ENCODE measurements around the gene EPS8L1. TPM values are rescaled to one million over a fixed set of nuclear protein-coding genes. Genes with fewer than 3 reads are reported as not detected.
A peak's percentile ranks its signal among the peaks of the same experiment; 100 is the strongest.
"Not testable (repeated sequence)": the region's sequence is repeated elsewhere in the genome, so short reads cannot be mapped to it uniquely, and the experiment has no call there.

EPS8L1 gene
- total RNA-seq, 1 experiment from 2014 or later = 4.9 TPM

GRCh38 chr19:55094456-55095259 lies 19.0 kb downstream of the EPS8L1 start:
- DNase-seq (ENCODE audit: low read depth) = no peak

DNA sequence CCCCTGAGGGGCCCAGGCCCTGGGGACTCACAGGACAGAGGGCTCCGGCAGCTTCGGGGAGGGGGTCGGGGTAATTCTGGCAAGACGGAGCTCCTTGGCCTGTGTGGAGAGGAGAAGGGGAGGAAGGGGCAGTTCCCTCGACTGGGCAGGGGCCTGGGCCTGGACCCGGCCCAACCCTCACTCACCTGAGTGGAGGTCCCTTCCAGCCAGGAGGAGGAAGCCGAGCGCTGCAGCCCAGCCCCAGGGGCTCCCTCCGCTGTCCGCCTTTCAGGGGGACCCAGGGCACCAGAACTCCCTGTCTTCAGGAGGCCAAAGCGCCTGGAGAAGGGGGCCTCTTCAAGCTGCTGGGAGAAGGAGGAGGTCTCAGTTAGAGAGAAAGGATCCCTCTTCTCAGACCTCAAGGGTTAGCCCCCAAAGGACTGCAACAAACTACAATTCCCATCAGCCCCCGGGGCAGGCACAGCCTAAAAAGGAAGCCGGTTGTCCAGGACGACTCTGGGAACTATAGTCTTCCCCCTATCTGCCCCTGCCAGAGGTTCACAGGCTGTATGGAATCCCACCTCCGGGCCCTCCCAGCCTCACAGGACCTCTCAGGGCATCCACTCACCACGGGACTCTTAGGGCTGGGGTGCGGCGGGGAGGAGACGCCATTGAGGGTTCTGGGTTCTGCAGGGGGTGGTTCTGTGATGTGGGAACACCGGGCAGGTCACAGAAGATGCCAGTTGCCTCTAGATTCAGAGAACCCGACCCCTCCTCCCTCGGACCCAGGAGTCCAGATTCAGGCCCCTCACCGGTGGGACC lies 19.8 kb downstream of the EPS8L1 start:
- DNase-seq (ENCODE audit: low read depth) = no peak

- DNase-seq (ENCODE audit: low read depth) = no peak
Observed at GRCh38 chr19:55096061-55096701, 20.5 kb downstream of the EPS8L1 start.

GRCh38 chr19:55097864-55098715 lies 22.4 kb downstream of the EPS8L1 start:
- DNase-seq (ENCODE audit: low read depth) = no peak

DNA sequence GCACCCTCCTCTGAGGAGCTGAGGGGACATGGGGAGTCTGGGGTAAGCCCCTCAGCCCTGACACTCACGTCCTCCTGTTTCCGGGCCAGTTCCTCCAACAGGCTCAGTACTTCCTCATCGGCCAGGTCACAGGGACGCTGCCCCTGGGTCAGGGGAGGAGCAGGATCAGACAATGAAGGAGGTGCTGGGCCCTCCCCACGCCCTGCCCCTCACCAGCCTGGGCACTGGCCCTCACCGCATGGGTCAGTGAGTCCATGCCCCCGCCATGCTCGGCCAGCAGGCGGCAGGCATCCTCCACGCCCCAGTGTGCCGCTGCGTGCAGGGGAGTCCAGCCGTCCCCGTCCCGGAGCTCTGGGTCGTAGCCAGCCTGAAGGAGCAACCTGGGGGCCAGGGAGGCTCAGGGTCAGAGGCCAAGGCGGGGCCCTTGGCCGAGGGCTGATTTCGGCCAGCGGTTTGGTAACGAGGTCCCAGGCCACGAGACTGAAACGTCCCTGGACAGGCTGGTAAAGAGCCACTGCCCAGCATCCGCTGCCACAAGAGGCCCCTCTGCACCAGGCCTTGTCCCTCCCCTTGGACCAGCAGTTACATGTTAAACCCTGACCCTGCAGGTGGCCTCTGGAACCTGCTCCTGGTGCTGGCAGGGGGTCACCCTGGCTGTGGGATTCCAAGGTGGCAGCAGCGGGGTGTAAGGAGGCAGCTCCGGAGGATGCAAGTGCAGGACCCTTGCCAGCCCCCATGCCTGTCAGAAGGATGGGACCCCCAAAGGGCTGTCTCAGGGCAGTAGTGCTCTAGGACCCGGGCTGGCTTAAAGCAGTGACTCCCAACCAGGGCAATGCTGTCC lies 23.3 kb downstream of the EPS8L1 start:
- DNase-seq (ENCODE audit: low read depth) = no peak

DNA sequence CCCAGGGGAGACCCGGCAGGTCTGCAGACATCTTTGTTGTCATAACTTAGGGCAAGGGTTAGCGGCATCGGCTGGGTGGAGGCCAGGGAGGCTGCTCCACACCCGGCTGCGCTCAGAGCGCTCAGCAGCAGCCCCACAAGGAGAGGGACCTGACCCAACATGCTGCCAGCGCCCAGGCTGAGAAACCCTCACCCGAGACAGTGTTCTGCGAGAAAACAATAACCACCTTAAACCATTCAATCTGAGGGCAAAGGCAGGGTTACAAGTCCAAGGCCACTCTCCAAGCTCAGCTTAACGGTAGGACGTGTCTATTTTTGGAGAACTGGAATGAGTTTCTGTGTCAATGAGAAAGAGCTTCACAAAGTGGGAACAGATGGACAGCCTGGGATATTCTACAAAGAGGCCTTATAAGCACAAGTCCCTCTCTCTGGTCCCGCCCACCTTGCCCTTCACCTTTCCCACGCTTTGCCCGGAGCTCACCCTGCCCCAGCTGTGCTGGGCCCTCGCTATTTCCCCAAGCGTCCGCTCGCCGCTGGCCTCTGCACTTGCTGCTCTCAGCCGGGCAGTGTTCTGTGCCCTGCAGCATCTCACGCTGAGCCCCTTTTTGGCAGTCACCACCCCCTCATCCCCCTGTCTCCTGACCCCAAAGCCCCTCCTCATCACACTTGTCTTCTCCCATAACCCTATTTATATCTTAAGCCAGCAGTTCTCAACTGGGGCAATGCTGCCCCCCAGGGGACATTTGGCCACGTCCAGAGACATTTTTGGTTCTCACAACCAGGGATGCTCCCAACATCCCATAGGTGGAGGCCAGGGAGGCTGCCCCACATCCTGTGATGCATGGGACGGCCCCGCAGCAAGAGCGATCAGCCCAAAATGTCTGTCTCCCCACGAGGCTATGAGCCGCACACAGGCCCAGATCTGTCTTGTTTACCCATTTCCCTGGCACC lies 24.2 kb downstream of the EPS8L1 start:
- no peak for DNase-seq (ENCODE audit: low read depth)

- no peak for DNase-seq (ENCODE audit: low read depth)
Observed at GRCh38 chr19:55101261-55101660, 25.6 kb downstream of the EPS8L1 start.

- peak; percentile 1 for DNase-seq (ENCODE audit: low read depth)
Observed at GRCh38 chr19:55103190-55103589, 27.5 kb downstream of the EPS8L1 start.

DNA sequence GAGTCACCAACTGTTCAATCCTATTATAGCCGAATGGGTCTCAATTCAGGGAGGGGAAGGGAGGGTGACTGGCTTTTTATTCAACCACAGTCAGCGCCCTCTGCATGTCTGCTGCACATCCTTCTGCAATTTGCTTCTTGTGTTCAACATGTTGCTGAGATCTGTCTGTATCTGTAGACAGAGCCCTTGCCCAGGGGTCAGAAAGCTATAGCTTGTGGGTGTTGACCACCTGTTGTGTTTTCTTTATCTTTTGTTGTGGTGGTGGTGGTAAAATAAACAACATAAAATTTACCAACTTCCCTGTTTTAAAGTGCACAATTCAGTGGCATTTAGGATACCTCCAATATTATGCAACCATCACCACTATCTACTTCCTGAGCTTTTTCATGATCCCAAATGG lies 29.6 kb downstream of the EPS8L1 start:
- no peak for DNase-seq (ENCODE audit: low read depth)

- no peak for DNase-seq (ENCODE audit: low read depth)
Observed at GRCh38 chr19:55106591-55106990, 30.9 kb downstream of the EPS8L1 start.

DNA sequence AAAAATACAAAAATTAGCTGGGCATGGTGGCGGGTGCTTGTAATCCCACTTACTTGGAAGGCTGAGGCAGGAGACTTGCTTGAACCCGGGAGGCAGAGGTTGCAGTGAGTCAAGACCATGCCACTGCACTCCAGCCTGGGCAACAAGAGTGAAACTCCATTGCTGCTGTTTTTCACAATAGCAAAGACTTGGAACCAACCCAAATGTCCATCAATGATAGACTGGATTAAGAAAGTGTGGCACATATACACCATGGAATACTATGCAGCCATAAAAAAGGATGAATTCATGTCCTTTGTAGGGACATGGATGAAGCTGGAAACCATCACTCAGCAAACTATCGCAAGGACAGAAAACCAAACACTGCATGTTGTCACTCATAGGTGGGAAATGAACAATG lies 31.6 kb downstream of the EPS8L1 start:
- not testable (repeated sequence) for DNase-seq (ENCODE audit: low read depth)

DNA sequence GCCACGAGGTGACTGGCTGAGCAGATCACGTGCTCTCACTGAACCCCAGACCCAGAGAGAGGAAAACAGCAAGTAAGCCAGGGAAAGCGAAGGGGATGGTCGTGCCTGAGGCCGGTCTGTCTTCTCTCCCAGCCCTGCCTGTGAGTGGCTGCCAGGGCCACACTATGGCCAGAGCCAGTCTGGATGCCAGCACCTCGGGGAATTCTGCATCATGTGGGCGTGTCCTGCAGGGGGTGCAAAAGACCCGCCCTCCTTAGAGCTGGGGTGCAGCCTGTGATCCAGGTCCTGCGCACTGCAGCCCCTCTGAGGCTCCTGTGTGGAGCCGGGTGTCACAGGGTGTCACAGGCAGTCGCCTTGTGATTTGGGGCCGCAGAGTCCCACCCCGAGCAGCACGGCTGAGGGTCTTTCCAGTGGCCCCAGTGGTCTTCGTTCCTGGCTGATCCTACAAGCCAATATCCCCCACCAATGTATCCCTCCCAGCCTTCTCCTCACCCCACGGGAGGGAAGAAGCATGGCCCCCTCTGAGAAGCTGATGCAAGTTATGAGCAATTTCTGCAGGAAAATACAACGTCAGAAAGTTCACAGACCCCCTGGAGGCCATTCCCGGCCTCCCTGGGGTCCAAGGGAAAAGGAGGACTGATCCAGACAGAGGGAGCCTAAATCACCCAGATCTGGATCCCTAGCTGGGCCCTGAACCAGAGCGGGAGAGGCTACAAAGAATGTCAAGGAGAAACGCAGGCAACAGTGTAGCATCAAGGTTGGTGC lies 34.0 kb downstream of the EPS8L1 start:
- no peak for DNase-seq (ENCODE audit: low read depth)

DNA sequence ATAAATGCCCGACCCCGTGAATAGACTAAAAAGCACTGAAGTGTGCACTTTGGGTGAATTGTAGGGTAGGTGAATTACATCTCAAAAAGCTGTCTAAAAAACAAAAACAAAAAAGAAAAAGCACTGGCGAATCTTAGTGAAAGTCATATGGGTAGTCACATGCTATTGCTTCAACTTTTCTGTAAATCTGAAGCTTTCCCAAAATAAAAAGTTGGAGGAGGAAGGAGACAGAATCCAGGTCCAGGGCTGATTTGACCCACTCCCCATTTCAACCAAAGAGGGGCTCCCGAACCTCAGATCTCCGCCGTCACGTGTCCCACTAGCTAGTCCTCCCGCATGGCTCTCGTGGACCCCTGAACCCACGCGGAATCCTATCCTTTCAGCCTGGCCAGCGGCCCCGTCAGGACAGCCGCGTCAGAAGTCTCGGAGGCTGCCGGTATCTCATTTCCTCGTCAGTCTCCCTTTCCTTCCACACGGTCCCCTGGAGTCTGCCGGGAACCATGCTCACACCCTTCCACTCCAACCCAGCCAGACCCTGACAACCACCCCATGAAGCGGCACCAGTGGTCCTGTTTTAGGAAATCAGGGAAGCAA lies 35.7 kb downstream of the EPS8L1 start:
- no peak for DNase-seq (ENCODE audit: low read depth)

DNA sequence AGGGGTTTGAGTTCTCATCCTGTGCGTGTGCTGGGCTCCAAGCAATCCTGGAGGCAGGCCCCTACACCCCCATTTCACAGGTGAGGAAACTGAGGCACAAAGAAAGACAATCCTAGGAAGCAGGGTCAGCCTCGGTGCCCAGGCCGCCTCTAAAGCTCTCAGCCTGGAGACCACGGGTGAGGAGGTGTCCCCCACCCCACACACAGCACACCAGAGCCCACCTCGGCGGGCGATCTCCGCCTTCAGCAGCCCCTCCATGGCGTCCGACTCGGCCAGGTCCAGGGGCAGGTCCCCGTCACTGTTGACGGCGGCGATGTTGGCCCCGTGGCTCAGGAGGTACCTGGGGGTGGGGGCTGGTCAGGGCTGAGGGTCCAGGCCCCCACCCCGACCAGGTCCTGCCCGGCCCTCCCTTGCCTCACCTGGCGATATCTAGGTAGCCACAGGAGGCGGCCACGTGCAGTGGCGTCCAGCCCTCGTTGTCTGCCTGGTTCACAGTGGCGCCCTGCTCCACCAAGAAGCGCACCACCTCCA lies 36.6 kb downstream of the EPS8L1 start:
- DNase-seq (ENCODE audit: low read depth) = no peak

DNA sequence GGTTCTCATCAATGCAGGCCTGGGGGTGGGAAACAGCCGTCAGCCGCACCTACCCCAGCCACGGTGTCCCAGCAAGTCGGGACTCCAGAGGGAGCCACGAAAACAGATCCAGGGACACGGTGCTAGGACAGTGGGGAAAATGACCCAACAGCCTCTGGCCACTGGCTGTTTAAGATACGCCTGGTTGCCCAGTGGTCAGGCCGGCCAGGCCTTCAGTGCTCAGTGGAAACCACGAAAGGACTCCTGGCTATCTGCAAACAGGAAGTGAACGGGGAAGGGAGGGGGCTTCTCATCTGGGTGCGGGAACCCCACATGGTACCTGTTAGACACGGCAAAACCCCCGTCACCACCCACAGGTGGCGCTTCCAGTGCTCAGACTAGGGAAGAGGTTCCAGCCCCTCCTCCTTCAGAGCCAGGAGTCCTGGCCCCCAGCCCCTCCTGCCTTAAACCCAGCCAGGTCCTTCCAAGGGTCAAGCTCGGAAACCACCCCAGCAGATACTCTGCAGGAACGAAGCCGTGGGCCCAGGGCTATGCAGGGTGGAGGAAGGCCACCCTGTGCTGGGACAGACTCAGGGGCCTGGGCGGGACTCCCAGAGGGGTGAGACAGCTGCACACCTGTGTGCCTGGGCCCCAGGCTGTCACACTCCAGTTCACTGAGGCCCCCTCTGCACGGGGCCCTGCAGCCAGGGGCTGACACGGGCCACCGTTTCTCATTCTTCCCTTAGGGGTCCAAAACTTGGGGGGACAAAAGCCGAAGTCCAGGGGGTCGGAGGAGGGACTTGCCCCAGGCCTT lies 37.3 kb downstream of the EPS8L1 start:
- DNase-seq (ENCODE audit: low read depth) = no peak

DNA sequence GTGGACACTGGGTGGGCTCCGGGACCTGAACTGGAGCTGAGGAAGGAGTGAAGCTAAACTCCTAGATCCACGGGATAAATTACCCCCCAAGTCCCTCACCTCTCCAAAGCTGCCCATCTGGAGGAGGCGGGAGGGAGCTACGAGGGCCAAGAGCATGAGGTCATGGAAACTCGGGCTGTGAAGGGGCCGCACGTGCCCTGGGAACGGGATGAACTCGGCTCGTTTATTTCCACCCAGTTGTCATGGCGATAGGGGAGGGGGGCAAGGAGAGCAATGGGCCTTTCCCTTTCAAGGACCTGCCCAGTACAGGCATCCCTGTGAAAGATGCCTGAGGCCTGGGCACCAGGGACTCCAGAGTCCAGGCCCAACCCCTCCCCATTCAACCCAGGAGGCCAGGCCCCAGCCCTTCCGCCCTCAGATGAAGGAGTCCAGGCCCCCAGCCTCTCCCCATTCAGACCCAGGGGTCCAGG lies 37.9 kb downstream of the EPS8L1 start:
- peak; percentile 81 for DNase-seq (ENCODE audit: low read depth)

DNA sequence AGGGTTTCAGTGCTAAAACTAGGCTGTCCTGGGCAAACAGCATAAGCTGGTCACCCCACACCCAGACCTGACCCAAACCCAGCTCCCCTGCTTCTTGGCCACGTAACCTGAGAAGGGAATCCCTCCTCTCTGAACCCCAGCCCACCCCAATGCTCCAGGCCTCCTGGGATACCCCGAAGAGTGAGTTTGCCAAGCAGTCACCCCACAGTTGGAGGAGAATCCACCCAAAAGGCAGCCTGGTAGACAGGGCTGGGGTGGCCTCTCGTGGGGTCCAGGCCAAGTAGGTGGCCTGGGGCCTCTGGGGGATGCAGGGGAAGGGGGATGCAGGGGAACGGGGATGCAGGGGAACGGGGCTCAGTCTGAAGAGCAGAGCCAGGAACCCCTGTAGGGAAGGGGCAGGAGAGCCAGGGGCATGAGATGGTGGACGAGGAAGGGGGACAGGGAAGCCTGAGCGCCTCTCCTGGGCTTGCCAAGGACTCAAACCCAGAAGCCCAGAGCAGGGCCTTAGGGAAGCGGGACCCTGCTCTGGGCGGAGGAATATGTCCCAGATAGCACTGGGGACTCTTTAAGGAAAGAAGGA lies 39.0 kb downstream of the EPS8L1 start:
- DNase-seq (ENCODE audit: low read depth) = no peak
